Endothelial cell (in vitro differentiated cells): ENCODE results near the gene CDC27. TPM values are rescaled to one million over a fixed set of nuclear protein-coding genes. Genes with fewer than 3 reads are reported as not detected.
"Not testable (repeated sequence)": the region's sequence is repeated elsewhere in the genome, so short reads cannot be mapped to it uniquely, and the experiment has no call there.

Source experiments
- DNase-seq: peaks from one replicate; pipeline ENCODE4 v3.0.0; 2021; ENCODE audit warnings: low spot score
- H3K27ac Mint-ChIP-seq: one replicate; pipeline ENCODE4 v1.8.0; 2021; ENCODE audit warnings: mixed read lengths, inconsistent platforms; ENCODE audit not compliant: unreplicated experiment
- H3K27me3 Mint-ChIP-seq: one replicate; pipeline ENCODE4 v1.8.0; 2021; ENCODE audit warnings: mild to moderate bottlenecking, moderate library complexity, mixed read lengths, inconsistent platforms; ENCODE audit not compliant: unreplicated experiment
- H3K36me3 Mint-ChIP-seq: one replicate; pipeline ENCODE4 v1.8.0; 2021; ENCODE audit warnings: mild to moderate bottlenecking, low read depth, mixed read lengths, inconsistent platforms; ENCODE audit not compliant: unreplicated experiment
- H3K4me1 Mint-ChIP-seq: one replicate; pipeline ENCODE4 v1.8.0; 2021; ENCODE audit warnings: mild to moderate bottlenecking, mixed read lengths, inconsistent platforms; ENCODE audit not compliant: unreplicated experiment
- H3K4me3 Mint-ChIP-seq: one replicate; pipeline ENCODE4 v1.8.0; 2021; ENCODE audit warnings: mild to moderate bottlenecking, mixed read lengths, inconsistent platforms; ENCODE audit not compliant: unreplicated experiment
- H3K9me3 Mint-ChIP-seq: one replicate; pipeline ENCODE4 v1.8.0; 2021; ENCODE audit warnings: mixed read lengths, inconsistent platforms; ENCODE audit not compliant: unreplicated experiment
- total RNA-seq: library from RNA; stranded (reverse); fragmentation: NEBNext Ultra II Directional; extraction: Animal tissue kit (Norgen Biotek cat#: 25700); gene quantifications from one replicate; pipeline ENCODE4 v1.2.1, GENCODE V29; 2021; ENCODE audit not compliant: unreplicated experiment
- TF ChIP-seq, protein P1 (sequence below): fragments of 200-600 bp; sonication (generic); IDR thresholded peaks from one replicate; pipeline ENCODE4 v1.5.0; 2021; ENCODE audit warnings: antibody characterized with exemption; ENCODE audit not compliant: unreplicated experiment

CDC27 gene
- total RNA-seq, 1 donor from 2014 or later, result 108 TPM

DNA sequence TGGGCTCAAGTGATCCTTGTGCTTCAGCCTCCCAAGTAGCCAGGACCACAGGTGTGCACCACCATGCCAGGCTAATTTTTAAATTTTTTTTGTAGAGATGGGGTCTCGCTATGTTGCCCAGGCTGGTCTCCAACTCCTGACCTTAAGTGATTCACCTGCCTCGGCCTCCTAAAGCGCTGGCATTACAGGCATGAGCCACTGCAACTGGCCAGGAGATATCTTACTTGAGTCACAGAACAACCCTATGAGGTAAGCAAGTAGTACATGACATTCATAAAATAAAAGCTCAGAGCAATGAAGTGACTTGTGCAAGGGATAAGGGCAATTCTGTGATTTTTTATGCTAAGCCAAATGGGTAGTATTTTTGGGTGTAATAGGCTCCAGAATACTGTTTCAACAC is 57.3 kb downstream of the CDC27 start:
- H3K27me3 Mint-ChIP-seq, result no peaks in the 10 kb centered on the region
- H3K36me3 Mint-ChIP-seq, result peaks cover 12% of the 10 kb centered on the region
- H3K9me3 Mint-ChIP-seq, result no peaks in the 10 kb centered on the region
- no peak overlapping the region for H3K4me3 Mint-ChIP-seq
- DNase-seq, result no peak
- H3K27ac Mint-ChIP-seq, result no peak overlapping the region
- no peaks in the 10 kb centered on the region for H3K4me1 Mint-ChIP-seq
- TF ChIP-seq, protein P1, sequence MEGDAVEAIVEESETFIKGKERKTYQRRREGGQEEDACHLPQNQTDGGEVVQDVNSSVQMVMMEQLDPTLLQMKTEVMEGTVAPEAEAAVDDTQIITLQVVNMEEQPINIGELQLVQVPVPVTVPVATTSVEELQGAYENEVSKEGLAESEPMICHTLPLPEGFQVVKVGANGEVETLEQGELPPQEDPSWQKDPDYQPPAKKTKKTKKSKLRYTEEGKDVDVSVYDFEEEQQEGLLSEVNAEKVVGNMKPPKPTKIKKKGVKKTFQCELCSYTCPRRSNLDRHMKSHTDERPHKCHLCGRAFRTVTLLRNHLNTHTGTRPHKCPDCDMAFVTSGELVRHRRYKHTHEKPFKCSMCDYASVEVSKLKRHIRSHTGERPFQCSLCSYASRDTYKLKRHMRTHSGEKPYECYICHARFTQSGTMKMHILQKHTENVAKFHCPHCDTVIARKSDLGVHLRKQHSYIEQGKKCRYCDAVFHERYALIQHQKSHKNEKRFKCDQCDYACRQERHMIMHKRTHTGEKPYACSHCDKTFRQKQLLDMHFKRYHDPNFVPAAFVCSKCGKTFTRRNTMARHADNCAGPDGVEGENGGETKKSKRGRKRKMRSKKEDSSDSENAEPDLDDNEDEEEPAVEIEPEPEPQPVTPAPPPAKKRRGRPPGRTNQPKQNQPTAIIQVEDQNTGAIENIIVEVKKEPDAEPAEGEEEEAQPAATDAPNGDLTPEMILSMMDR, result no peak

DNA sequence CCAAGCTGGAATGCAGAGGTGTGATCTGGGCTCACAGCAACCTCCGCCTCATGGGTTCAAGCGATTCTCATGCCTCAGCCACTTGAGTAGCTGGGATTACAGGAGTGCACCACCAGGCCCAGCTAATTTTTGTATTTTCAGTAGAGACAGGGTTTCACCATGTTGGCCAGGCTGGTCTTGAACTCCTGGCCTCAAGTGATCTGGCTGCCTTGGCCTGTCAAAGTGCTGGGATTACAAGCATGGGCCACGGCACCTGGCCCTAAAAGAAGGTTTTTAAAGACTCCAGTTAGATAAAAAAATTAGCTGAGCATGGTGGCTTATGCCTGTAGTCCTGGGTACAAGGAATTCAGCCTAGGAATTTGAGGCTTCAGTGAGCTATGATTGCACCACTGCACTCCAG is 62.3 kb downstream of the CDC27 start:
- H3K27ac Mint-ChIP-seq, H3K4me1 Mint-ChIP-seq, H3K27me3 Mint-ChIP-seq, H3K4me3 Mint-ChIP-seq, H3K9me3 Mint-ChIP-seq, DNase-seq: not testable (repeated sequence)
- peaks cover 15% of the 10 kb centered on the region for H3K36me3 Mint-ChIP-seq

DNA sequence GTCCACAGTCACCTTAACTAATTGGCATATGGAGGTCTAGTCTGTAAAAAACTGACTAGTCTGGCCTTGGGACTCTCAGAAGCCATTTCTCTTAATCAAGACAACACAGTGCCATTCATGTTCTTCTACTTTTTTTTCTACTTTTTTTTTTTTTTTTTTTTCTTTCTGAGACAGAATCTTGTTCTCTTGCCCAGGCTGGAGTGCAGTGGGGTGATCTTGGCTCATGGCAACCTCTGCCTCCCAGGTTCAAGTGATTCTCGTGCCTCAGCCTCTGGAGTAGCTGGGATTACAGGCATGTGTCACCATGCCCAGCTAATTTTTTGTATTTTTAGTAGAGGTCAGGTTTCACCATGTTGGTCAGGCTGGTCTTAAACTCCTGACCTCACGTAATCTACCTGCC is 65.8 kb downstream of the CDC27 start:
- not testable (repeated sequence) for H3K9me3 Mint-ChIP-seq, DNase-seq, H3K4me3 Mint-ChIP-seq, H3K4me1 Mint-ChIP-seq, H3K27ac Mint-ChIP-seq, H3K27me3 Mint-ChIP-seq
- H3K36me3 Mint-ChIP-seq, result peaks cover 20% of the 10 kb centered on the region

DNA sequence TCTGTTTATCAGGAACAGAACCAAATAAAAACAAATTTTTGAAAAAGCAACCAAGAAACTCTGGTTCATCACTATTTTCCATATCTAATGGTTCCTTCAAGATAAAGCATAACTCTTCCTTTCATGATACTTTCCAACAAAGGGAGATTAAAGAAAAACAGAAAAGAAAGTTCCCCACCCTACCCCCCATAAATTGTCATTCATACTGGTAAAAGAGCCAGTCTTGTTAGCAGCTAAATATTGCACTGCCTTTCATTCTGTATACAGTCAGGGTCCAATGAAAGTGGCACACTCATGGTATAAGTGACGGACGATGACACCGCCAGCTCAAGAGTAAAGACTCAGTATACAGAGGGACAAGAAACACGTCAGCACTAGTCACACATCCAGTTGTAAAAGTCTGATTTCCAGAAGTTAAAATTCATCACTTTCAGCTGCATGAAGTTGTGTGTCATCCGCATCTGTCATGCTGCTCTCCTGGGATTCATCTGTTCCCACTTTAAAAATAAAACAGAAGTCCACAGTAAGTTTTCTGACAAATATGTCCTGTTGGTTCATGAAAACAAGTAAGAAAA is 68.5 kb downstream of the CDC27 start:
- no peaks in the 10 kb centered on the region for H3K4me1 Mint-ChIP-seq
- TF ChIP-seq, protein P1, result no peak
- H3K9me3 Mint-ChIP-seq, result no peaks in the 10 kb centered on the region
- H3K4me3 Mint-ChIP-seq, result no peak overlapping the region
- no peaks in the 10 kb centered on the region for H3K27me3 Mint-ChIP-seq
- H3K27ac Mint-ChIP-seq, result no peak overlapping the region
- DNase-seq, result no peak
- peaks cover 9% of the 10 kb centered on the region for H3K36me3 Mint-ChIP-seq

DNA sequence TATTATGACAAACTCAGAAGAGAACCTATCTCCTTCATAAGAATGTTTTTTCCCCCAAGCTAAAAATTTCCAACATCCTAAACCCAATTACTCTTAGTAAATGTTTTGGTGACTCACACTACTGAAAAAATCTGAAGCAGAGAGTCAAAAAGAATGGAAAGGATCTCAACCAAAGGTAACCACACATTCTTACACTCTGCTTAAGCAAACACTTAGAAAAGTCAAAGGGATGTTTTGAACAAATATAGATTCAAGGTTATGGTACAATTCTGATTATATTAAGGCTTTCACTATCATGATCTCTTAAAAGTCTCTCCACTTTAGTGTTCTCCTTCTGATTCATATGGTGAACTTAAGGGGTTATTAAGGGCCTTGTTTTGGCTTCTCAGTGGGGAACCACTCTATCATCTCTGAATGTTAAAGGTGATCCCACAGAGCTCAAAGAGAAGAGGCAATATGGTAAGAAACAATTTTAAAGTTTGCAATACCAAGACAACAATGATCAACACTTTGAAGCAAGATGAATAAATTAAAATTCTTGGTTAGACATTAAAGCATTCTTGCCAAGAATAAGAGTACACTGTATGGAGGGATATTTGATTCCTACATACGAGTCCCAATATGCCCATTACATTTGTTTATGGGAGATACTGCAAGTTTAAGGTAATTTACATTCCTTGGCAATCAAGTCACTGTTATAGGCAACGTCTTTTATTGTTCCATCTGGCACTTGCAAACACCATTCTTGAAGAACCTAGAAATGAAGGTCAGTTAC is 69.2 kb downstream of the CDC27 start:
- TF ChIP-seq, protein P1, result no peak
- H3K27me3 Mint-ChIP-seq, result no peaks in the 10 kb centered on the region

DNA sequence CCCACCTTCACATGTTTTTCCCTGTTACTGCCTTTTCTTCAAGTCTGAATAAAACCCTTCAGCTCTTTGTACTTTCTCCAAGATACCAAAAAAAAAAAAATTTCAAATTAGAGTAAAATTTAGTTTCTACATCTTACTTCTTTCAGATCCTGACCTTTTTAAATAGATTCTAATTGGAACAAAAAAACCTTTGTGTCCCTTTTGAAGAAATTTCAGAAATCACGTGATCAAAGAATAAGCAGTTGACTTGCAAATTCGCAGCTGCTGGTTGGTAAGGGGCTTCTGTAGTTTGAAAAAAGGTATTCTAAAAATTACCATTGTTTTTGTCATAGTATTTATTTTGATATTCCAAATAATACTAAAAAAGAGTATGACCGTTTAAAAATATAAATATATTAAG is 71.7 kb downstream of the CDC27 start:
- Mint-ChIP-seq H3K36me3 (peaks cover 9% of the 10 kb centered on the region), H3K4me1 (no peaks in the 10 kb centered on the region), H3K4me3 (no peak overlapping the region), H3K9me3 (no peaks in the 10 kb centered on the region), H3K27me3 (no peaks in the 10 kb centered on the region), H3K27ac (no peak overlapping the region)
- TF ChIP-seq, protein P1, result no peak
- DNase-seq, result no peak

More for the DNA sequence above, 69.2 kb downstream of the CDC27 start:
- Mint-ChIP-seq H3K27ac (no peak overlapping the region), H3K4me1 (no peaks in the 10 kb centered on the region), H3K9me3 (no peaks in the 10 kb centered on the region), H3K36me3 (peaks cover 9% of the 10 kb centered on the region), H3K4me3 (no peak overlapping the region)
- DNase-seq, result no peak
